ENCODE measurements around the gene RNF103. TPM values are rescaled to one million over a fixed set of nuclear protein-coding genes. Genes with fewer than 3 reads are reported as not detected.

RNF103 gene
- total and polyA plus RNA-seq, 2 of the 8 experiments (the other 6 are each of a cell fraction or from before 2014, with no cell fraction given): 3.3 to 7.4 TPM

- no peak overlapping the region for H3K23ac ChIP-seq (ENCODE audit: insufficient read length)
- no peak overlapping the region for H3K18ac ChIP-seq (ENCODE audit: extremely low read depth, low read length)
- H3K56ac ChIP-seq (replicated peaks; ENCODE audit: insufficient read length, low read depth, low read length): no peak overlapping the region
- no peak overlapping the region for H3K14ac ChIP-seq (ENCODE audit: insufficient read length)
- no peak overlapping the region for H3K27ac ChIP-seq (ENCODE audit: low read depth, low read length)
- no peaks in the 10 kb centered on the region for H3K4me1 ChIP-seq (replicated peaks in 1 of 4; ENCODE audit: control insufficient read depth in 3 of 4, insufficient read depth in 4 of 4, low read length in 3 of 4)
- H3K9ac ChIP-seq (replicated peaks in 1 of 4; ENCODE audit: extremely low read depth in 1 of 4, low read depth in 3 of 4, low read length in 3 of 4): no peak overlapping the region
- H4K20me1 ChIP-seq (replicated peaks in 1 of 2; ENCODE audit: control insufficient read depth in 1 of 2, insufficient read depth in 2 of 2, low read length in 2 of 2): no peaks in the 10 kb centered on the region
- no peak overlapping the region for H2BK20ac ChIP-seq (ENCODE audit: low read length)
- H3K4me3 ChIP-seq (ENCODE audit: extremely low read depth in 1 of 4, insufficient read depth in 2 of 4, low read depth in 3 of 4, low read length in 4 of 4): no peak overlapping the region
- no peaks in the 10 kb centered on the region for H3K9me3 ChIP-seq (ENCODE audit: insufficient read depth in 2 of 2, low read depth in 1 of 2, low read length in 1 of 2)
- no peak overlapping the region for H2AK5ac ChIP-seq (ENCODE audit: low read depth, low read length)
- no peaks in the 10 kb centered on the region for H3K23me2 ChIP-seq (ENCODE audit: low read depth, low read length)
- no peak overlapping the region for H2BK120ac ChIP-seq (replicated peaks; ENCODE audit: low read depth, low read length)
- CTCF ChIA-PET (ENCODE audit: partially characterized antibody): no interaction called here
- no peak overlapping the region for H2BK15ac ChIP-seq (ENCODE audit: low read length)
- H2BK12ac ChIP-seq (ENCODE audit: low read depth, low read length): no peak overlapping the region
- no peak overlapping the region for H3K4me2 ChIP-seq (ENCODE audit: insufficient read depth in 1 of 2, low read depth in 2 of 2, low read length in 2 of 2)
- POLR2A ChIA-PET (ENCODE audit: partially characterized antibody): no interaction called here
- no peak for FAIRE-seq
- H3K79me1 ChIP-seq (ENCODE audit: low read depth, low read length): no peaks in the 10 kb centered on the region
- TF ChIP-seq SIRT6 (IDR thresholded peaks at IDR 0.05; ENCODE audit: low read length) (no peak), BCL11A (IDR thresholded peaks at IDR 0.05; ENCODE audit: low read depth in 2 of 2, low read length in 2 of 2) (no peak), KDM4A (IDR thresholded peaks at IDR 0.05; ENCODE audit: low read depth, low read length, severe bottlenecking) (no peak), SP4 (IDR thresholded peaks at IDR 0.05; ENCODE audit: low read length) (no peak), CBX8 (IDR thresholded peaks at IDR 0.05; ENCODE audit: borderline replicate concordance, low read depth, low read length) (no peak)
- no peak overlapping the region for H2AFZ ChIP-seq (ENCODE audit: low read length)
- no peak overlapping the region for H4K8ac ChIP-seq (ENCODE audit: extremely low read depth, insufficient read depth, low read length)
- H4K5ac ChIP-seq (ENCODE audit: insufficient read length, low read depth, low read length): no peak overlapping the region
- H2BK5ac ChIP-seq (ENCODE audit: low read depth, low read length): no peak overlapping the region
- WGBS, 2 experiments (ENCODE audit: extremely low coverage in 1 of 2, insufficient coverage in 1 of 2, insufficient read length in 1 of 2, insufficient replicate concordance in 2 of 2, low coverage in 1 of 2, low lambda C conversion rate in 2 of 2, missing lambda C conversion rate in 1 of 2): 93% methylated on average over 2 of the region's 2 CpGs; no CpG with 5 or more reads in 1 of the 2 experiments
- H3K36me3 ChIP-seq (ENCODE audit: control insufficient read depth in 2 of 4, insufficient read depth in 4 of 4, low read length in 3 of 4): no peaks in the 10 kb centered on the region
- no peak for DNase-seq (ENCODE audit: low read depth in 1 of 2, low spot score in 2 of 2)
- H3K4ac ChIP-seq (replicated peaks; ENCODE audit: insufficient read length, low read depth, low read length): no peak overlapping the region
- H3K27me3 ChIP-seq (replicated peaks in 1 of 4; ENCODE audit: control insufficient read depth in 3 of 4, extremely low read depth in 1 of 4, insufficient read depth in 3 of 4, low read length in 3 of 4): peaks cover 0 to 2% (median 0%) of the 10 kb centered on the region in 4 experiments; a peak in 1 of 7 replicates
- no peaks in the 10 kb centered on the region for H3K79me2 ChIP-seq (ENCODE audit: control insufficient read depth in 1 of 2, insufficient read depth in 2 of 2, low read length in 2 of 2)
- no peak overlapping the region for H4K91ac ChIP-seq (replicated peaks; ENCODE audit: insufficient read length, low read length)
Observed at GRCh38 chr2:86584151-86584913, 39.3 kb downstream of the RNF103 start.

All from H1 (cell line).